GM10847 (cell line): ENCODE data around the gene SOCS3.

Experiments used
- POLR2A ChIP-seq: IDR thresholded peaks from 2 replicates; pipeline ENCODE4 v1.6.1; 2011; ENCODE audit not compliant: insufficient read length; ENCODE audit errors: extremely low read depth

The SOCS3 gene

GRCh38 chr17:78316867-78317789 is 42.7 kb downstream of the SOCS3 start:
- TF ChIP-seq POLR2A: no peak

- no peak for TF ChIP-seq POLR2A
Observed at GRCh38 chr17:78316115-78316866, 43.6 kb downstream of the SOCS3 start.

- no peak for TF ChIP-seq POLR2A
Observed at GRCh38 chr17:78315355-78316114, 44.3 kb downstream of the SOCS3 start.

GRCh38 chr17:78314683-78315354 is 45.1 kb downstream of the SOCS3 start:
- no peak for TF ChIP-seq POLR2A

- TF ChIP-seq POLR2A: no peak
Observed at GRCh38 chr17:78313735-78314648, 45.9 kb downstream of the SOCS3 start.

GRCh38 chr17:78307887-78308638 is 51.8 kb downstream of the SOCS3 start:
- TF ChIP-seq POLR2A: no peak

GRCh38 chr17:78306913-78307312 is 53.0 kb downstream of the SOCS3 start:
- no peak for TF ChIP-seq POLR2A
